Transverse colon (tissue), 4 donors: Measurements from ENCODE around the gene LUZP2. TPM values are rescaled to one million over a fixed set of nuclear protein-coding genes. Genes with fewer than 3 reads are reported as not detected.
"Not testable (repeated sequence)": the region's sequence is repeated elsewhere in the genome, so short reads cannot be mapped to it uniquely, and the experiment has no call there.

Experiments
- DNase-seq: peaks from one replicate; pipeline ENCODE4 v3.0.0-alpha.2; 2019
- H3K27ac ChIP-seq, 4 donors: fragments of 200-600 bp; sonication (generic); 2 replicates each; pipeline ENCODE4 v1.5.1; 2016 to 2018; ENCODE audit warnings: inconsistent platforms in 4 of 4
- H3K27me3 ChIP-seq: fragments of 200-600 bp; sonication (generic); 2 replicates; pipeline ENCODE4 v1.5.1; 2017; ENCODE audit warnings: inconsistent platforms
- H3K36me3 ChIP-seq, 4 donors: fragments of 200-600 bp; sonication (generic); 2 replicates each; pipeline ENCODE4 v1.5.1; 2017 to 2019; ENCODE audit warnings: inconsistent platforms in 4 of 4
- H3K4me1 ChIP-seq, 4 donors: fragments of 200-600 bp; sonication (generic); 2 replicates each; pipeline ENCODE4 v1.5.1; 2017 to 2020; ENCODE audit warnings: inconsistent platforms in 4 of 4
- H3K4me3 ChIP-seq, 4 donors: fragments of 200-600 bp; sonication (generic); 1 replicate in 1 of 4; 2 replicates in 3 of 4; pipeline versions ENCODE4 v1.5.1 to v1.6.1; 2017 to 2019; ENCODE audit warnings: inconsistent platforms in 4 of 4
- H3K9me3 ChIP-seq, 2 donors: fragments of 200-600 bp; sonication (generic); 2 replicates each; pipeline ENCODE4 v1.5.1; 2017 to 2019; ENCODE audit warnings: inconsistent platforms in 2 of 2
- CTCF ChIP-seq, 5 experiments: fragments of 200-600 bp in 3 of 5; fragments of 450-650 bp in 2 of 5; sonication (generic) in 3 of 5; IDR thresholded peaks; 1 replicate in 2 of 5; 2 replicates in 3 of 5; pipeline ENCODE4 v1.5.1; 2016 to 2017; ENCODE audit warnings: antibody characterized with exemption in 5 of 5, inconsistent platforms in 3 of 5, mild to moderate bottlenecking in 2 of 5, moderate library complexity in 1 of 5
- EP300 ChIP-seq: sonication (generic); formaldehyde crosslinking; IDR thresholded peaks from one replicate; pipeline ENCODE4 v1.6.1; 2017; ENCODE audit warnings: antibody characterized with exemption, low read depth
- POLR2A ChIP-seq: fragments of 450-650 bp; IDR thresholded peaks from one replicate; pipeline ENCODE4 v1.6.1; 2016; ENCODE audit warnings: antibody characterized with exemption, mild to moderate bottlenecking, moderate library complexity
- POLR2AphosphoS5 ChIP-seq, 3 donors: sonication (generic); formaldehyde crosslinking; IDR thresholded peaks; one replicate each; pipeline ENCODE4 v1.6.1; 2016; ENCODE audit warnings: antibody characterized with exemption in 3 of 3
- WGBS, 2 donors: methylation state at CpG; one replicate each; pipeline ENCODE4 v1.1.5; 2018; ENCODE audit warnings: low coverage in 1 of 2; 5-methylcytosine and 5-hydroxymethylcytosine counted together
- in situ Hi-C, 4 donors: fragments of 200-750 bp; cut with MboI; loops; one replicate each; pipeline versions ENCODE4 v1.15.0 to v1.15.1; 2017; ENCODE audit warnings: low sequenced_read_pairs in 3 of 4, low pct_ligation_motif_present in 1 of 4, low pct_unique_long_range_greater_than_20kb in 1 of 4
- intact Hi-C: fragments of 100-400 bp; cut with DNase I; formaldehyde crosslinking; loops from one replicate; pipeline ENCODE4 v1.15.1; 2023; ENCODE audit warnings: low total_unique reads
- total RNA-seq, 4 donors: library from RNA; depleted of rRNA; stranded (reverse); fragments of >200 nt; gene quantifications; one replicate each; pipeline ENCODE4 v1.1.0, GENCODE V29; 2016

Gene LUZP2
- total RNA-seq, 4 donors from 2014 or later = 2.2 to 3.3 (median 2.4) TPM; not detected in 1

- H3K9me3 ChIP-seq = no peaks in the 10 kb centered on the region
- no peak for TF ChIP-seq POLR2A
- no peak for TF ChIP-seq POLR2AphosphoS5 (IDR thresholded peaks at IDR 0.05)
- TF ChIP-seq CTCF (IDR thresholded peaks at IDR 0.05) = no peak
- TF ChIP-seq EP300 = no peak
- H3K27ac ChIP-seq = no peak overlapping the region
- H3K27me3 ChIP-seq = no peaks in the 10 kb centered on the region
- no peak for DNase-seq
- WGBS, 2 donors = 68 to 80% methylated on average over 1 of the region's 1 CpG
- no peak overlapping the region for H3K4me3 ChIP-seq
- H3K4me1 ChIP-seq = no peaks in the 10 kb centered on the region
- intact Hi-C loops = no loop called here
- in situ Hi-C loops = no loop called here
- H3K36me3 ChIP-seq = no peaks in the 10 kb centered on the region
These were observed 384.1 kb downstream of the LUZP2 start for GRCh38 chr11:24880962-24881361.

GRCh38 chr11:24885580-24886173 is 388.8 kb downstream of the LUZP2 start:
- Histone ChIP-seq H3K36me3 (no peaks in the 10 kb centered on the region), H3K4me1 (no peaks in the 10 kb centered on the region), H3K27ac (no peak overlapping the region), H3K27me3 (no peaks in the 10 kb centered on the region), H3K9me3 (no peaks in the 10 kb centered on the region), H3K4me3 (no peak overlapping the region)
- in situ Hi-C loops (no loop called here), intact Hi-C loops (no loop called here)
- no peak for DNase-seq
- WGBS, 2 donors = 47 to 52% methylated on average over 3 to 4 of the region's 4 CpGs
- TF ChIP-seq CTCF (IDR thresholded peaks at IDR 0.05) (no peak), POLR2AphosphoS5 (IDR thresholded peaks at IDR 0.05) (no peak), EP300 (no peak), POLR2A (no peak)

- intact Hi-C loops (no loop called here), in situ Hi-C loops (no loop called here)
- no peaks in the 10 kb centered on the region for H3K4me1 ChIP-seq
- H3K9me3 ChIP-seq = no peaks in the 10 kb centered on the region
- H3K27me3 ChIP-seq = no peaks in the 10 kb centered on the region
- WGBS, 2 donors = 77 to 82% methylated on average over 4 of the region's 4 CpGs
- TF ChIP-seq CTCF (IDR thresholded peaks at IDR 0.05) (no peak), POLR2AphosphoS5 (IDR thresholded peaks at IDR 0.05) (no peak), POLR2A (no peak), EP300 (no peak)
- H3K4me3 ChIP-seq = no peak overlapping the region
- H3K27ac ChIP-seq = no peak overlapping the region
- DNase-seq = no peak
- no peaks in the 10 kb centered on the region for H3K36me3 ChIP-seq
These were observed 390.2 kb downstream of the LUZP2 start for GRCh38 chr11:24886880-24887619.

- TF ChIP-seq CTCF (IDR thresholded peaks at IDR 0.05) (no peak), POLR2A (no peak), POLR2AphosphoS5 (IDR thresholded peaks at IDR 0.05) (no peak), EP300 (no peak)
- Histone ChIP-seq H3K4me1 (no peaks in the 10 kb centered on the region), H3K27me3 (no peaks in the 10 kb centered on the region), H3K27ac (no peak overlapping the region), H3K9me3 (no peaks in the 10 kb centered on the region), H3K4me3 (no peak overlapping the region), H3K36me3 (no peaks in the 10 kb centered on the region)
- WGBS, 2 donors = 90 to 100% methylated on average over 1 of the region's 1 CpG
- intact Hi-C loops (no loop called here), in situ Hi-C loops (no loop called here)
- no peak for DNase-seq
These were observed 393.6 kb downstream of the LUZP2 start for GRCh38 chr11:24890426-24890825.

- not testable (repeated sequence) for H3K27me3 ChIP-seq
- 65 to 70% methylated on average over 4 of the region's 4 CpGs for WGBS, 2 donors
These were observed 395.1 kb downstream of the LUZP2 start for GRCh38 chr11:24891845-24892492.

More at GRCh38 chr11:24891845-24892492, 395.1 kb downstream of the LUZP2 start:
- H3K4me3 ChIP-seq, H3K4me1 ChIP-seq, H3K9me3 ChIP-seq, in situ Hi-C loops, H3K36me3 ChIP-seq, DNase-seq, intact Hi-C loops, H3K27ac ChIP-seq: not testable (repeated sequence)
